Activated CD8-positive, alpha-beta memory T cell treated with anti-CD3 and anti-CD28 coated beads, Interleukin-2, amount 50 U/mL, for 48 hours (primary cell): ENCODE data around the gene NPHP4.
"Not testable (repeated sequence)": the region's sequence is repeated elsewhere in the genome, so short reads cannot be mapped to it uniquely, and the experiment has no call there.

ENCODE experiments used
- DNase-seq: peaks from one replicate; pipeline ENCODE4 v3.0.0-alpha.2; 2020

NPHP4 gene

DNA sequence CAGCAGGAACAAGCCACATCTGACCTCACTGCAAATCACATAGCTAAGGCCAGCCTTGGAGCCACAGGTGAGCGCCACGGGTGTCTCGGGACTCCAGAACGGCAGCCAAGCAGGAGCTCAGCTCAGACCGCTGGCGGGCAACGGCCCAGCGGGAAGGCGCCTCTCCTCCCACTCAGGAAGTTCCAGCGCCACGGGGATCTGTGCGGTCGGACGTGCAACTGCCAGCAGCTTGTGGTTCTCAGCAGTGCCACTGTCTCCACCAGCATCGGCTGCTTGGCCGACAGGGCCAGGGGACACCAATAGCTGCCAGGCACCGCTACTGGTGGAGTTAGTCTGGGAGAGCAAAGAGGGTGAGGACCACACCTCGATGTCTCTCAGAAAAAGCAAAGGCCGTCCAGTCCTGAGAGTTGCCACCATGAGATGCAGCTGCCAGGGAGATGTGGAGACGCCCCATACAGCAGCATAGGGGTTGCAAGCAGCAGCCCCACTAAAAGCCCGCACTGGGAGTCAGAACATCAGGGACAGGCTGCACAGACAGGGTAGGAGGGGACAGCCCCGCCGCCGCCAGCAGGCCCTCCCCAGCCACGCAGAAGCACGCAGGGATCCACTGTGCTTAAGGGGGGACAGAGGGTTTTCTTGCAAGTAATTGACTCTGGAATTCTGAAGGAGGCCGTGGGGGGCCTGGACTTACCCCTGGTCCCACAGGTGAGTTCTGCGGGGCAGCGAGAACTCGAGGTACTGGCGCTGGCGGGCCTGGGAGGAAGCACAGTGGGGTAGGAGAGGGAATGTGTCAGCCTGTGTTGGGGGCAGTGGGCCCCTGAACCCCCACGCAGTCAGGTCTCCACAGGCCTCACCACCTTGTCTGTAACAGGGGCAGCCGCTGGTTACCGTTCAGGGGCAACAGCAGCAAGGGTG lies 83.5 kb downstream of the NPHP4 start:
- peak; percentile 39 for DNase-seq

DNA sequence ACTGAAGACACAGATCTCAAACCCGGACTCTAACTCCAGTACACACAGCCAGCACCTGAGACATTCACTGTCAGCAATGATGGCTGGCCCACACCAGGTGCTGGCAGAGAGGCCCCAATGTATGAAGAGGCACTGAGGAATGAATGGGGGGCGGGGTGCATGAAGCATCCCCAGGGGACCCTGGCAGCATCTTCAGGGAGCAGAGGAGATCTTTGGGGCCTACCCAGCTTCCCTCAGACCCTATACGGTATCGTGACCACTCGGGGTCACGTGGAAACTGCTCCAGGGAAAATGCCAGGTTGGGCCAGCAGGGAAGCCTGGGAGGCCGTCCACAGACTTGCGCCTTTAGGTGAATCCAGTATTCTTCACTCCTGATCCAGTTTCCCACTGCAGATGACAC lies 84.3 kb downstream of the NPHP4 start:
- peak; percentile 43 for DNase-seq

GRCh38 chr1:5907386-5907785 lies 84.8 kb downstream of the NPHP4 start:
- DNase-seq = peak; percentile 46

- DNase-seq = peak; percentile 35
Observed at GRCh38 chr1:5906966-5907365, 85.3 kb downstream of the NPHP4 start.

DNA sequence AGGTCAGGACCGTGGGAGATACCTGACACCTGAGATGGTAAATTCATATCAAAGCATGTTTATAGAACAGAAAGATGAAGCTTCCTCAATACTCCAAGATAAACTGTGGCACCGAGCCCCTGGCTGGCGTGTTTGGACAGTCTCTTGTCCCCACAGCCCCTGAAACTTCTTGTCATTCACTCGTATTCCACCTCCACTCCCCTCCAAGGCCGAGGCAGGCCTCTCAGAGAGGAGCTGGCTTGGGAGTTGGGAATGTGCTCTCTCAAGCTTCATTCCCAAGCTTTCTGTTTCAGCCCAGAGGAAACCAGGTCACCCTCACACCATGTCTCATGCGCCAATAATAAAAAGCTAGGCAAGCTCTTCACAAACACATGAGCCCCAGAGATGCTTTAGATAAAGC lies 86.1 kb downstream of the NPHP4 start:
- DNase-seq = peak; percentile 13

GRCh38 chr1:5905436-5905835 lies 86.8 kb downstream of the NPHP4 start:
- peak; percentile 22 for DNase-seq

DNA sequence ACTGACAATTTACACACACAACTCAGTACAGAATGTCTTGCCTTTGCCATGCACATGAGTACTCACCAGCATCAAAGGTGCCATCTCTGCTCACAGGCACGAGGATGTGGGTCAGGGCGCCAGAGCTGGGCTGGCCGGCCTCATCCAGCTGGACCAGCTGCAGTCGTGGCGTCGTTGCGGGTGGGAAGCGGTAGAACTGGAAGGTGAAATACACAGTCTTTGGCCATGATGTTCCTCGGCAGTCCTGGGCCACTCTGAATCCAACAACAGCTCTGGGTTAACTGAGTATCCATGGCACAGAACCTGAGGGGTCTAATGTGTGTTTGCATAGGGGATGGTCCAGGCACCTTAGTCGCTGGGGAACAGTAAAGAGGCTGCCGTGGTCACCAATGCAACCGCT lies 87.7 kb downstream of the NPHP4 start:
- DNase-seq = no peak

GRCh38 chr1:5903680-5904079 lies 88.5 kb downstream of the NPHP4 start:
- DNase-seq = no peak

DNA sequence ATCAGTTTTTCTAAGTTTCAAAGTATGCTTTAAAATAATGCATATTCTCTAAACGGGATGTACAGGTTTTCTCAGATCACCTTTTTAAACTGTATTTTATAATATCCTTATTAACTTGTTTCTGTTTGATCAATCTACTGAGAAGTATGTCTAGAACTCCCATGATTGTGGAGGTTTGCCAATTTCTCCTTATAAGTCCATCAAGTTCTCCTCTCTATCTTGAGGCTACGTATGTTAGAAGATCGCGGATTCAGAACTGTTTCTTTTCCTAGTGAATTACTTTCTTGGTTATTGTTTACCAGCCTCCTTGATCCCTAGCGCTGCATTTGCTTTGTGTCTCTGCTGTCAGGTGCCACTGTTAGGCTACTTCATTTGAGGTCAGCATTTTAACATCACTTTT lies 89.2 kb downstream of the NPHP4 start:
- no peak for DNase-seq

DNA sequence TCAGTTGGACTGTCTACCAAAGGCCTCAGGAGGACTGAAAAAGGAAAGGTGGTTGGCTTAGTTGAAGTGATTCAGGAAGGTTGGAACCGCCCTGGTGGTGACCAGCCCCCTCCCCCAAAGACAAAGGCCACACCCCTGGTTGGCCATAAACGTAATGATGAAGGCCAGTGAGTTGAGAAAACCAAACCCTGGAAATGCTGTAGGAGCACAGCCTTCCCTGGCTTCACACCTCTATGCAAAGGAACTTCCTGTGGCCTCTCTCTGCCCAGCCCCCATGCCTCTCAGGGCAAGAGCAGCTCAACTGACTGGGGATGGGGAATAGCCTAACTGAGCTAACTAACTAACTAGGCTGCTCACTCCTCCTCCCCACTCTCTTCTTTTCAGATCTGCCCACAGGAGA lies 90.4 kb downstream of the NPHP4 start:
- no peak for DNase-seq

- no peak for DNase-seq
Observed at GRCh38 chr1:5901150-5901549, 91.1 kb downstream of the NPHP4 start.

DNA sequence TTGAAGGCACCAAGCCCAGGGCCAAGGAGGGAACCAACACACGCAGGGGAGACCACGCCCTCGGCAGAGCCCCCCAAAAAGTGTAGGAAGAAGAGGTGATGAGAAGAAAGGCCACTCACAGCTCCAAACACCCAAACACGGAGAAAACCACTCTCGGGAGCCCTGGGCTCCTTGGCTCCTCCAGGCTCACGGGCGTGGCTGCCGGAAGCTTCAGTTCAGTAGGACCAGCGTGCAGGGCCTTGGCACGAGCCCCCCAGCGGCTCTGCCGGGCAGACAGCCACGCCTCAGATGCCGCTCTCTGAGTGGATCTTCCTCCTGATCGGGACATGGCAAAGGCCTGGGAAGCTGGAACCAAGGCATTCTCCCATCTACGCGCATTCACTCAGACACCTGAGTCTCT lies 94.0 kb downstream of the NPHP4 start:
- no peak for DNase-seq

- no peak for DNase-seq
Observed at GRCh38 chr1:5896706-5897660, 95.2 kb downstream of the NPHP4 start.

DNA sequence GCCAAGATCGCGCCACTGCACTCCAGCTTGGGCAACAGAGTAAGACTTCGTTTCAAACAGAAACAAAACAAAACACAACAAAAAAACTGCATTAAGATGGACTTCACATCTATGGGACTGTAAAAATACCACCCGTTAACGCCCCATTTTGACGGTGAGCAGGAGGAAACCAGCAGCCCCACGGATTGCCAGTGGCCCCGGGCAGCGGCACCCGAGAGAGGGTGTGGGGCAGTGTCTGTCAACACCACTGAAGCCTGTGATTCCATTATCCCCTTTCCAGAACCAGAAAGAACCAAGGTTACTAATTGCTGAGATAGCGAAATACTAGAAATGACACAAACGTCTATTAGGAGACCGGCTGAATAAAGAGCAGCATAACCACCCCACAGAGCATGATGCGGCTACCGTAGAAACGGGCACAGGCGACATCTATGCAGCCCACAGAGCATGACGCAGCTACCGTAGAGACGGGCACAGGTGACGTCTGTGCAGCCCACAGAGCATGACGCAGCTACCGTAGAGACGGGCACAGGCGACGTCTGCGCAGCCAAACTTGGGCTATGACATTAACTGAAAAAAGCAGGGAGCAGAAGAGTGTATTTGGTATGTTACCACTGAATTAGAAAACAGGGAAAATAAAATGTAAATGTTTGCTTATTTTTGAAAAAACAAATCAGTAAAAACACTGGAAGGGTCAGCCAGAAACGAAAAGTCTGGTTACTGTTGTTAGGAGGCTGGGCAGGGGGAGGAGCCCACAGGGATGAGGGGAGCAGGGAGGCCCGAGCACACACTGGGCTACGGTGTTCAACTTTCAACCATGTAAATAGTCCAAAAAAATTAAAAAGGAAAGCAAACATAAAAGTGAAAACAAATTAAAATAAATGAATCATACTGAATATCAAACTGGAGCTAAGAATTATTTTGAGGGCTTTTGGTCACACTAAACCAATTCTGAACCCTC lies 96.5 kb downstream of the NPHP4 start:
- no peak for DNase-seq

DNA sequence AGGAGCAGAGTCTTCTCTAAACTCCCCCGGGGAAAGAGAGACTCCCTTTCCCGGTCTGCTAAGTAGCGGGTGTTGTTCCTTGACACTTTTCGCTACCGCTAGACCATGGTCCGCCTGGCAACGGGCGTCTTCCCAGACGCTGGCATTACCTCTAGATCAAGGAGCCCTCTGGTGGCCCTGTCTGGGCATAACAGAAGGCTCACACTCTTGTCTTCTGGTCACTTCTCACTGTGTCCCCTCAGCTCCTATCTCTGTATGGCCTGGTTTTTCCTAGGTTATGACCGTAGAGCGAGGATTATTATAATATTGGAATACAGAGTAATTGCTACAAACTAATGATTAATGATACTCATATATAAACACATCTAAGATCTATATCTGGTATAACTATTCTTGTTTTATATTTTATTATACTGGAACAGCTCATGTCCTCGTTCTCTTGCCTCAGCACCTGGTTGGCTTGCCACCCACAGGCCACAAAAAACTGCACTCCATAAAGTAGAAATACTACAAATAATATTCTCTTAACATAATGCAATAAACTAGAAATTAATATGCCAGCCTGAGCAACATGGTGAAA lies 98.4 kb downstream of the NPHP4 start:
- DNase-seq = not testable (repeated sequence)

- no peak for DNase-seq
Observed at GRCh38 chr1:5892329-5892728, 99.9 kb downstream of the NPHP4 start.

DNA sequence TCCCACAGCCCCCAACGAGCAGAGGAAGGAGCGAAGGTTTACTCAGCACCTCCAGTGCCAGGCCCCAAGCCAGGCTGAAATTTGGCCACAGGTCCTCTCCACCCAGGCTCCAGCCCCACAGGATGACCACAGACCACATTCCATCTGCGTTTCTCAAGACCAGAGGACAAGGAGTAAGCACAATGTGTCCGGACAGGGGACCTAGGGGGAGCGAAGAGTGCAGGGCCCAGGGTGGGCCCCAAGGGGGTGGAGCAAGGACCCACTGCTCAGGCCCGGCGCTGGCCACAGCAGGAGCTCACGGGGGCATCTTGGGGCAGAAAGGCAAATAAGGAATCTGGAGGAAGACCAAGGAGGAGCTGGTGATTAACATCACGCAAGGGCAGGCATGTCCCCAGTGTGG lies 100.5 kb downstream of the NPHP4 start:
- no peak for DNase-seq

GRCh38 chr1:5891137-5891536 lies 101.1 kb downstream of the NPHP4 start:
- DNase-seq = no peak

- no peak for DNase-seq
Observed at GRCh38 chr1:5890346-5891106, 101.7 kb downstream of the NPHP4 start.

DNA sequence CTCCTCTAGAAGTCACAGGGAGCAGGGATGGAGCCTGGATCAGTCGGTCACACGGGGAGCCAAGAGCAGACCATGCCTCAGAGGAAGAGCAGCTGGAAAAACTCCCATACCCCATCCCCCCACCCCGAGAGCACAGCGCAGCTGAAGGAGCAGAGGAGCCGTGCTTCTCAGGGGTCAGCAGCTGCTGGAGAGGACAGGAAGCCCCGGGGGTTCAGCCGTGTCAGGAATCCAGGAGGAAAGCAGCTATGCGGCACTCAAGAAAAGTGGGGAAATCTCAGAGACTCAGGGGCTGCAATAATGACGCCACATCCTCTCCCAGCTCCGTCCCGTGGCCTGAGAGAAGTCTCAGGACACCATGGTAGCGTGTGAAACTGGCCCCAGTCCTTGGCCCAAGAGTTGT lies 102.3 kb downstream of the NPHP4 start:
- DNase-seq = no peak

DNA sequence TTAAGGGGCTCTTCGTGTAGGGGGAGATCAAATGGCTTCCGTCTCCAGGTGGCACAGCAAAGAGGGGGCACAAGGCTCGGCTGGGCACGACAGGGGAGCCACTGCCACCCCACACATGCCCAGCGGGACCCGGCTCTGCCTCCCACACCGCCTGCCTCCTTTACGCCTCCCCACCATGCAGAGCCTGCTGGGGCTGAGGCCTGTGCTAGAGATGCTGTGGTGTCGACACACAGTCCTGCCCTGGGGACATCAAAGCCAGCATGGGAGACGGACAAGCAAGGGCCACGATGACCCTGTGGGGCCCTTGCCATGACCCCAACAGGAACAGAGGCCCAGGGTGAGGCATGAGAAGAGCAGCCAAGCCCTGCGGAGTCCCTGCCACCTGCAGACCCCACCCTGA lies 102.8 kb downstream of the NPHP4 start:
- DNase-seq = no peak
